Epidermal melanocyte (primary cell): ENCODE results near the gene ANKRD1.

Experiments
- DNase-seq: peaks from one replicate; pipeline ENCODE4 v3.0.0; 2011; ENCODE audit warnings: low spot score; ENCODE audit not compliant: insufficient read length

Gene ANKRD1

GRCh38 chr10:90935581-90936275, 14.8 kb upstream of the ANKRD1 start:
- DNase-seq = no peak

- no peak for DNase-seq
Measured at GRCh38 chr10:90930971-90931871, 10.3 kb upstream of the ANKRD1 start.

DNA sequence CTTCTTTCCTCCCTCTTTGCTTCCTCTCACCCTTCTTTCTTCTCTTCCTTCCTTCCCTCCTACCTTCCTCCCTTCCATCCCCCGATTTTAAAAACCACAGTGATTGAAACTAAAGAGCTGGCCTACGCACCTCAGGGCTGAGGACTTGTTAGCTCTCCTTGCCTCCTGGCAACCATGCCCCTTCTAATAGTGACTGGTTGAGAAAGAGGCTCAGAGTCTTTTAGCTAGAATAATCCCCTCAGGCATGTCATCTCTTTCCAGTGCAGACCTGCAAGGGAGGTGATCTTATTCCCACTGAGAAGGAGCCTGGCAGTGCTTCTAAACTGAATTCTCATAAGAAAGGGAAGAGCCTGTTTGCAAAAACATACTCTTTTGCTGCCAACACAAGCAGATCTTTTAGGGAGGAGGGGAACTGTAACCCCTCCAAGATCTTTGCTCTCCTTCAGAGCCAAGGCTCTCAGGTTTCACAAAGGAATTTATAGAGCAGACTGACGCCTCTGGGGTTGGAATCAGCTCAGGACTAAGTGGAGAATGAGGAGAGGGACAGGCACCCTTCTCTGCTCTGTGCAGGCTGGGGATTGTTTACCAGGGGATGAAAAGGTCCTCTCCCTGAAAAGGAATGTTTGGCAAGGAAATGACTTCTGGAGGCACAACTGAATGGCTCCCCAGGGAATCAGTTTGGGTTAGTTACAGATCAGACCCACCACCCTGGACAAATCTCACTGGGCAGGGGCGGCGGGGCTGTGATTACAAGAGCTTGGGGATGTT, 9.4 kb upstream of the ANKRD1 start:
- DNase-seq = no peak

DNA sequence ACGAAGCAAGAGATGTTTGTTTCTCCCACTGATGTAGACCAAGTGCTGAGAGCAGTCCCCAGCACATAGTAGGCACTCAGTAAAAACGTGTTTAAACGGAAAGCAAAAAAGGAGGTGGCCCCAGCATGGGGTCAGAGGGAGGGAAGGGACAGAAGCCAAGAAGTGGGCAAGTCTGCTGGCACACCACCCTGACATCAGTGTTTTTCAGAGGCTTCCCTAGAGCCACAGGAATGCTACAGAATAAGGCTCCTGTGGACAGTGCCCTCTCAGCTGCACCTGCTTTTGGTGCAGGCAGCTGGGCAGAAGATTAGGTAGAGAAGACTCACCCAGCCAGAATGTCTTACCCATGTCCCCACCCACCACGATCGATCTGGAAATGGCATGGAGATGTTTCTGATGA, 8.3 kb upstream of the ANKRD1 start:
- DNase-seq = no peak

DNA sequence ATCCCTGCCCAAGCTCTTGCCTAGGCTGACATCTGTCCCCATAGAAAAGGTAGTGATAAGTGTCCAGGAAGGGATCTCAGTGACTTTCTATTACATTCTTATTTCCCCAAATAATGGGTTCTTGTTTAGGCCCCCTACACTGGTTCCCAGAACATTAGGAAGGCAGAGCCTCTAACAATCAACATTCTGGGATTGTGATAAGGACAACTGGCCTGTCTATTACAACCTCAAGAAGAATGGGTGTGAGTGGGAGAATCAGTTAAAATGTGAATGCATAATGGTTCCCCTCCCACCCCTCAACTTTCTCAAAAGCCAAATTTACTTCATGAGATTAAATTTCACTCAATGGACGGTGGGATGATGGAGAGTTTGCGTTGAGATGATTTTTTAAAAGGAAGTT, 6.4 kb upstream of the ANKRD1 start:
- no peak for DNase-seq

- DNase-seq = no peak
Measured at GRCh38 chr10:90925079-90926029, 4.5 kb upstream of the ANKRD1 start.

DNA sequence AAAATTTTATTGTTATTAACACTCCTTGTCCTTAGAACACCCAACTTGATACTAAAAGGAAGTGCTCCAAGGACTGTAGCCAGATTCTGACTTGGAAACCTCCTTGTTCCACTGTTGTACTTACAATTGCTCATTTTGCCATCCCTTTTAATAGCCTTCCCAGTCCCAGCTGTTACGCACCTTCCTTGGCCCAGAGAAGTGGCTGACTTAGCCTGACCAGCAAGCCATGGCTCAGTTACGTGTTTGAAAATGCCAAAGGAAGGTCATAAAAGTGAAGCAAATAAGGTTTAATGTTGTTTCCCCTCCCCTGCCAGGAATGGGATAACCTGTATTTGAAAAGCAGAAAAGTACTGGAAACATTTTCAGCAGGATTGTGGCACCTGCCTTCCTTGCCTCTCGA, 3.7 kb upstream of the ANKRD1 start:
- DNase-seq = no peak

- DNase-seq = no peak
Measured at GRCh38 chr10:90923111-90923731, 2.3 kb upstream of the ANKRD1 start.

DNA sequence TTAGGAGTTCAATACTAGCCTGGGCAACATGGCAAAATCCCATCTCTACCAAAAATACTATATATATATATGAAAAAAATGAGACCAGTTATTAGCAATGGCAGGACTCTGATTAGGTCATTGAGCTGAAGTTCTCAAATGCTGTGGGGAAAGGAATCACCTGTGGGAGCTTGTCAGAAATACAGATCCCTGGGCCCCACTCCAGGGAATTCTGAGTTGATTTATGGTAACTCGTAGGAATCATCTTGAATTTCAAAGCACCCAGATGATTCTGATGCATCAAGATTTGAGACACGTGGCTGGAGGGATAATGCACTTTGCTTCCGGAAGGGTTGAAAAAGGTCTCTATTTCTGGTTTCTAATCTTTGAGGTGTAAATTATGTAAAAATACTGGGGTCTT, 1.0 kb upstream of the ANKRD1 start:
- DNase-seq = no peak

- DNase-seq = no peak
Measured at GRCh38 chr10:90919683-90920574, 958 bp downstream of the ANKRD1 start.

DNA sequence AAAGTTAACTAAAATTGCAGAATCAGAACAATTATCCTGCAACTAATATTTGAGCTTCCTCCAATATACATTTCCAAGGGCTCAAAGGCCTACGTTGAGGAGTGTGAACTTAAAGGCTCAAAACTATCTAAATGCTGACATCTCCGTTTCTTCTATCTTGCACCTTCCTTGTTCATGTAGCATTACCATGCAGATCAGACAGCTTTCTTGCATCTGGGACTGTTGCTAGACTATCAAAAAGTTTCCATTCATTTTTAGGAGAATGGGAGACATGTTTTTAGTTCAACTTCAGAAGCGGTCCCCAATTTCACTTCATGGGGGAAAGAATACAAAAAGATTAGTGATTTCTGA, 2.9 kb downstream of the ANKRD1 start:
- no peak for DNase-seq

DNA sequence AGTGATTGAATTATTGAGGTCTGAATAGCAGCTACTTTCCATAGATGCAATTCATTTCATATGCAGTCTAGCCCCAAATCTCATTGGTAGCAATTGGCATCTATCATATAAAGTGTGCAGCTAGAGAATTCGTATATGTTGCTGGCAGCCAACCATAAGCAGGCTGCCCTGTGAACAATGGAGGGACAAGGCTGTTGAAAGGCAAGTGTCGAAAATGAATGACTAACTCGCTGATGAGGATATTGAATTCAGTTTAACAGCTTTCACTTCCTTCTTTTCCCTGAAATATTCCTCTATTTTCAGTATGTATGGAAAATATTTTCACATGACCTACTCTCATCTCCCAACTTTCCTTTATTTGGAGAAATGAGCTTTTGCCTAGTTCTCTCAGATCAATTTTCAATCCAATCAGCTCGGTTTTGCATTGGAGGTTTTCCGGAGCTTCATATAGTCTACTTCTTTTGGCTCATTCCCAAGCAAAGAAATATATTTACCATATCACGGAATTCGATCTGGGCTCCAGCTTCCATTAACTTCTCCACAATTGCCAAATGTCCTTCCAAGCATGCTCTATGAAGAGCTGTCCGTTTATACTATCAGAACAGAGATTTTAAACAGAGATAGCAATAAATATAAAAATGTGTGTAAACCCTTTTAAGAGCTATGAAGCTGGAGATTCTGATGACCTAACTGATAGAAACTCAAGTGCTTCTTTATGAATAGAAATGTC, 3.5 kb downstream of the ANKRD1 start:
- no peak for DNase-seq

- no peak for DNase-seq
Measured at GRCh38 chr10:90916392-90917237, 4.3 kb downstream of the ANKRD1 start.

DNA sequence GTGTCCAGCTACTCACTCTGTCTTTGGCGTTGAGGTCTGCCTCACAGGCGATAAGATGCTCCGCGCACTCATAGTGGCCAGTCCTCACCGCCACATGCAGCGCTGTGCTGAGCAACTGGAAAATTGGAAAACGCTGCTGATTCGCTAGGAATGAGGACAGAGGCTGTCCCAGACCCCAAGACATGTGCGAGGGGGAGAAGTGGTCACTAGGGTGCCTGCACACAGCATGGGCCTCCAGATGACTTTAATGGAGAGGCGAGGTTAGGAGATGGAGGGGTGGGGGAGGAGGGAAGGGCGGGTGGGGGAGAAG, 5.2 kb downstream of the ANKRD1 start:
- no peak for DNase-seq

DNA sequence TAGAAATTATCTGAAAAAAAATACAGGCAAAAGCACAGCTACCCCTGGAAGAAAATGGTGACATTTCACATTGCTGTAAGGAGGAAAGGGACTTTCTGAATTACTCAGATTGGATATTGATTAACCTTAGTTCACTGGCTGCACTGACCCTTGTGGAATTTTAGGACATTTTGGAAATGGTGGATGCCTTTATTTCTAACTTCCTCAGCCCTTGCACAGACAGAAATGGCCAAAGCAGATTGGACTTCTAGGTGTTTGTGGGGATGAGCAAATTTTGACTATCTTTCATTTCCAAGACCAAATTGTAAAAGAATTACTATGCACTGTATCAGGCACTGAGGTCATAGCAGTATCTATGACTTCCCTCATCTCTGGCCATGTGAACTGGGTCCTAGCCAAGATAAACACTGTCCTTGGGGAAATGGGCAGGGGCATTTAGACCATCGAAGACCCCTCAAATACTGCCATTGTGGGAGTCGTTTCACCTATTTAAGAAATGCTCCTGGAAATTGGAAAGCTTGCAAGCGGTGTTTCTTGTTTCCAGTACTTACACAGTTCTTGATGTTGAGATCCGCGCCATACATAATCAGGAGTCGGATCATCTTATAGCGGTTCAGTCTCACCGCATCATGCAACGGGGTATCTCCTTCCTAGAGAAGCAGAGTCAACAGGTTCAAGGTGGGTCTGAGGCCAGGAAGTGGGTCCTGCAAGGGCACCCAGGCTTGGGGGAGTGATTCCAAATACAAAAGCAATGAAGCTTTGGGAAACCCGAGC, 5.7 kb downstream of the ANKRD1 start:
- no peak for DNase-seq

DNA sequence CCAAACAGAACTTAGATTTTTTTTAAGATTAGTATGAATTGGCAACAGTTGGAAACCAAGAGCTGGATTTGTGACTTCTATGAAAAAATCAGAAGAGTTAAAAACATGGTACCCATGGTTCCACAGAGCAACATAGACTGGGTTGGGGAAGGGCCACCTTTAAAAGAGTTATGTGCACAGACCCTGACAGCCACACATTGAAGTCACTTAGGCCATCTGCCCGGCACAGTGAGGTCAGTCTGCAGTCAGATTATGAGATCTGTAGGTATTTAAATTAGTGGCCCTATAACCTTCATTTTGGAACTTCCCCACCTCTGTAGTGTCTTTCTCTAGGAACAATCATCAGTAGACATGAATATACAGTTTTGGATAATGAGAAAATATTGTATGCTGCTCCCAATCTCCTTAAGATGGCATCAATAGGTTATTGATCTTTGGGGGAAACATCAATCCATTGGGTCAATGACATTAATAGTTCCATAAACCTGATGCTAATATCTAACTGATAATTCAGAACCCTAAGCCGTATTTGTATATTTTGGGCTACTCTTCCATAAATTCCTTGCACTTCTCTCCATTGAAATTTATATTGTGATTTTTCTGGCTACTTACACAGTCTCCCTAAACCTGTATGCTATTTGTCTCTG, 7.0 kb downstream of the ANKRD1 start:
- DNase-seq = no peak
